Mesendoderm (in vitro differentiated cells): ENCODE results near the gene ADARB2.

ENCODE experiments used
- DNase-seq: peaks from one replicate; pipeline ENCODE4 v3.0.0; 2013
- H2AK5ac ChIP-seq: 2 replicates; pipeline ENCODE4 v1.6.1; 2013; ENCODE audit warnings: low read length, inconsistent platforms
- H2BK120ac ChIP-seq: 2 replicates; pipeline ENCODE4 v1.6.1; 2013; ENCODE audit warnings: low read depth, mild to moderate bottlenecking, low read length, moderate library complexity, mixed read lengths
- H2BK15ac ChIP-seq: replicated peaks from 2 replicates; pipeline ENCODE4 v1.6.1; 2013; ENCODE audit warnings: low read depth, mild to moderate bottlenecking, moderate library complexity
- H2BK5ac ChIP-seq: 2 replicates; pipeline ENCODE4 v1.6.1; 2013; ENCODE audit warnings: low read length, inconsistent platforms
- H3K18ac ChIP-seq: 2 replicates; pipeline ENCODE4 v1.6.1; 2013; ENCODE audit warnings: mild to moderate bottlenecking, low read length, mixed read lengths
- H3K23ac ChIP-seq: one replicate; pipeline ENCODE4 v1.6.1; 2013; ENCODE audit warnings: low read length
- H3K27ac ChIP-seq: 2 replicates; pipeline ENCODE4 v1.5.1; 2013; ENCODE audit warnings: low read depth, mild to moderate bottlenecking, inconsistent platforms, low read length, moderate library complexity
- H3K27me3 ChIP-seq: 2 replicates; pipeline ENCODE4 v1.6.1; 2013; ENCODE audit warnings: low read length, control low read depth, mild to moderate bottlenecking, inconsistent platforms; ENCODE audit not compliant: insufficient read depth, poor library complexity
- H3K36me3 ChIP-seq: 2 replicates; pipeline ENCODE4 v1.6.1; 2013; ENCODE audit warnings: low read length, inconsistent platforms; ENCODE audit not compliant: control insufficient read depth, insufficient read depth
- H3K4ac ChIP-seq: one replicate; pipeline ENCODE4 v1.6.1; 2013; ENCODE audit warnings: low read depth, mild to moderate bottlenecking, low read length, moderate library complexity
- H3K4me1 ChIP-seq: 2 replicates; pipeline ENCODE4 v1.6.1; 2013; ENCODE audit warnings: low read depth, low read length, inconsistent platforms; ENCODE audit not compliant: control insufficient read depth
- H3K4me2 ChIP-seq: 2 replicates; pipeline ENCODE4 v1.6.1; 2013; ENCODE audit warnings: low read length
- H3K4me3 ChIP-seq: 2 replicates; pipeline ENCODE4 v1.5.1; 2013; ENCODE audit warnings: mild to moderate bottlenecking, low read length
- H3K56ac ChIP-seq: one replicate; pipeline ENCODE4 v1.6.1; 2013; ENCODE audit warnings: low read length
- H3K79me1 ChIP-seq: 2 replicates; pipeline ENCODE4 v1.6.1; 2013; ENCODE audit warnings: low read length, inconsistent platforms
- H3K79me2 ChIP-seq: 2 replicates; pipeline ENCODE4 v1.6.1; 2013; ENCODE audit warnings: mild to moderate bottlenecking, low read length; ENCODE audit not compliant: control insufficient read depth, insufficient read depth
- H3K9ac ChIP-seq: 2 replicates; pipeline ENCODE4 v1.6.1; 2013; ENCODE audit warnings: low read length, inconsistent platforms
- H4K5ac ChIP-seq: one replicate; pipeline ENCODE4 v1.6.1; 2013; ENCODE audit warnings: low read length
- H4K8ac ChIP-seq: one replicate; pipeline ENCODE4 v1.6.1; 2013; ENCODE audit warnings: low read depth, mild to moderate bottlenecking, control low read depth, low read length, moderate library complexity
- WGBS: extraction: QIAGEN DNeasy Blood & Tissue Kit; methylation state at CpG from one replicate; pipeline ENCODE4 v1.1.7; 2013; ENCODE audit warnings: low lambda C conversion rate, missing lambda C conversion rate; ENCODE audit not compliant: insufficient coverage; ENCODE audit errors: extremely low coverage; 5-methylcytosine and 5-hydroxymethylcytosine counted together

ADARB2 gene

DNA sequence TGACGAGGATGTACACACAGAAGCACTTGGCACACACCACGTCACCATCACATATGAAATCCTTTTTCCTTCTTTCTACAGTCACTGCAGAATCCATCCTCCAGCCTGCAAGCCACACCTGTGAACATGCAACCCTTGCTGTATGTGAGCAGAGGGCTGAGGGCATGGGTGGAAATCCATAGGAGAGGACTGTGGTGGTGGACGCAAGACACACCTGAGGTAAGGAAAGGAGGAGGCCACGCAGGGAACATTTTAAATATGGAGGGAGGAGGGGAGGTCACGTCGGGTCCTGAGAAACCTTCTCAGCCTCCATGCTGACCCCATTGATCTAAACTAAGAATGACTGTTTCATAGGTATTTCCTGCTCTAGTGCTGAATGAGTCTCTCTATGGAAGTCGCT is 28.6 kb downstream of the ADARB2 start:
- H4K5ac ChIP-seq, result no peak overlapping the region
- no peaks in the 10 kb centered on the region for H3K79me1 ChIP-seq
- no peaks in the 10 kb centered on the region for H3K4me1 ChIP-seq
- H4K8ac ChIP-seq, result no peak overlapping the region
- DNase-seq, result no peak
- no peak overlapping the region for H3K18ac ChIP-seq
- H3K27ac ChIP-seq, result no peak overlapping the region
- no peak overlapping the region for H3K23ac ChIP-seq
- H3K9ac ChIP-seq, result no peak overlapping the region
- no peaks in the 10 kb centered on the region for H3K79me2 ChIP-seq
- no peak overlapping the region for H2BK5ac ChIP-seq
- no peak overlapping the region for H2AK5ac ChIP-seq
- no peak overlapping the region for H3K4me3 ChIP-seq
- H3K27me3 ChIP-seq, result no peaks in the 10 kb centered on the region
- no peak overlapping the region for H3K4me2 ChIP-seq
- no peak overlapping the region for H2BK120ac ChIP-seq
- no CpG with 5 or more reads among the region's 7 CpGs for WGBS
- H3K36me3 ChIP-seq, result no peaks in the 10 kb centered on the region
- H2BK15ac ChIP-seq, result no peak overlapping the region
- H3K4ac ChIP-seq, result no peak overlapping the region
- H3K56ac ChIP-seq, result no peak overlapping the region

DNA sequence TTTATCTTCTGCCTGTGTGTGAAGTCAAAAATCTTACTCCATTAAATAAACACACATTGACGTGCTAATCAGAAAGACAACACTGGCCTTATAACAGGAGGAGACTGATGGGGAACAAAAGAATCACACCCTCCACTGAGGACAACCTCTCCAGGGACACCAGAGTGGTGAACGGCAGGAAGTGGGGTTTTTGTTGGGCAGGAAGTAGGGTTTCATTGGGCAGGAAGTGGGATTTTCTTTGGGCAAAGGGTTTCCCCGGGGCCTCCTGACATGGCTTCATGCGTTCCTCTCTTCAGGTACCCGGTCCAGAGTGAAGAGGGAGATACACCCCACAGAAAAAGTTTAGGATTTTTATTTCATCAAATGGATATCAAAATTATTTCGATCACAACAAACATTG is 30.6 kb downstream of the ADARB2 start:
- H3K4me1 ChIP-seq, result no peaks in the 10 kb centered on the region
- WGBS, result no CpG with 5 or more reads among the region's 6 CpGs
- no peak overlapping the region for H2AK5ac ChIP-seq
- no peak overlapping the region for H4K5ac ChIP-seq
- no peak overlapping the region for H3K9ac ChIP-seq
- no peaks in the 10 kb centered on the region for H3K36me3 ChIP-seq
- no peaks in the 10 kb centered on the region for H3K79me1 ChIP-seq
- no peak overlapping the region for H3K18ac ChIP-seq
- no peak overlapping the region for H3K4me3 ChIP-seq
- no peak overlapping the region for H3K56ac ChIP-seq
- H3K4me2 ChIP-seq, result no peak overlapping the region
- H4K8ac ChIP-seq, result no peak overlapping the region
- no peak overlapping the region for H2BK15ac ChIP-seq
- no peak overlapping the region for H3K4ac ChIP-seq
- no peaks in the 10 kb centered on the region for H3K27me3 ChIP-seq
- no peak overlapping the region for H3K23ac ChIP-seq
- no peak overlapping the region for H2BK5ac ChIP-seq
- H3K27ac ChIP-seq, result no peak overlapping the region
- DNase-seq, result no peak
- H2BK120ac ChIP-seq, result no peak overlapping the region
- H3K79me2 ChIP-seq, result no peaks in the 10 kb centered on the region

DNA sequence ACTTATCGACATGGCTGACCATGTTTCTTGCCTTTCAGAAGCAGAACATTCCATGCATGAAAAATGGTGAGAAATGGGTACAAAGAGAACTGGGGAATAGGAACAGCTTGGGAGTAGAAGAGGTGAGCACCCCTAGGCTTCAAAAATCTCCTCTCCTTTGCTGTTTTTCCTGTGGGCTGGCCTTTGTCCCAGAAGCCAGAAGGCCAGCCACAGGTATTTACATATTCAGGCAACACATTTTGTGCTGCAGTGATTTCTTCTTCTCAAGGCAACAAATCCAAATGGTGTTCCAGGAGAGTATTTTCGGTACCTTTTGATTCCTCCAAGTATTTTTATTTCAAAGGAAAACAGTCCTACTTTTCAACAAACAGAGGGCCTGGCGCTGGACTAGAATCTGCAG is 31.1 kb downstream of the ADARB2 start:
- no peak for DNase-seq
- Histone ChIP-seq H3K18ac (no peak overlapping the region), H3K4me1 (no peaks in the 10 kb centered on the region), H3K79me1 (no peaks in the 10 kb centered on the region), H3K36me3 (no peaks in the 10 kb centered on the region), H3K4me3 (no peak overlapping the region), H3K9ac (no peak overlapping the region), H3K79me2 (no peaks in the 10 kb centered on the region), H2AK5ac (no peak overlapping the region), H3K4me2 (no peak overlapping the region), H3K27me3 (no peaks in the 10 kb centered on the region), H4K5ac (no peak overlapping the region), H2BK120ac (no peak overlapping the region), H3K23ac (no peak overlapping the region), H4K8ac (no peak overlapping the region), H3K56ac (no peak overlapping the region), H2BK15ac (no peak overlapping the region), H2BK5ac (no peak overlapping the region), H3K27ac (no peak overlapping the region), H3K4ac (no peak overlapping the region)
- WGBS, result no CpG with 5 or more reads among the region's 3 CpGs

DNA sequence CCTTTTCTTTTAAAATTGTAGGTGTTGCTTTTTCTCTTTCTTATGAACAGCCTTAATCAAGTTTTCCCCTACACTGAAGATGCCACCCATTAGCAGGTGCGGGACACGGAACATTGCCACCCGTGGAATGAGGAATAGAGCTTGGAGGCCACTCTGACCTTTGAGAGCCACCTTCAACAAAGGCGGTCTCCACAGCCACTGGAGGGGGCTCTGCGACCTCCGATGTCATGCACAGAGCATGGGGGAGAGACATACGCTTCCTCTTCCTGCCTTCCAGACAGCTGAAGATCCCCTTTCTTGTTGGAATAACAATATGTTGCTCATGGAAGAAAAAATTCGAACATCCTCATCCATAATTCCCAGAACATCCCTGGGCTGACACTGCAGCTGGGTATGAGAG is 39.1 kb downstream of the ADARB2 start:
- H2BK15ac ChIP-seq, result no peak overlapping the region
- no peak overlapping the region for H3K4me2 ChIP-seq
- H4K8ac ChIP-seq, result no peak overlapping the region
- no peak overlapping the region for H3K9ac ChIP-seq
- no peak overlapping the region for H3K4me3 ChIP-seq
- H4K5ac ChIP-seq, result no peak overlapping the region
- no peak overlapping the region for H2BK5ac ChIP-seq
- DNase-seq, result peak; percentile 30
- H3K36me3 ChIP-seq, result no peaks in the 10 kb centered on the region
- H2BK120ac ChIP-seq, result no peak overlapping the region
- no peaks in the 10 kb centered on the region for H3K27me3 ChIP-seq
- no peak overlapping the region for H3K27ac ChIP-seq
- H3K79me1 ChIP-seq, result no peaks in the 10 kb centered on the region
- H3K4ac ChIP-seq, result no peak overlapping the region
- H3K79me2 ChIP-seq, result no peaks in the 10 kb centered on the region
- H2AK5ac ChIP-seq, result no peak overlapping the region
- H3K56ac ChIP-seq, result no peak overlapping the region
- no peak overlapping the region for H3K18ac ChIP-seq
- H3K4me1 ChIP-seq, result no peaks in the 10 kb centered on the region
- no peak overlapping the region for H3K23ac ChIP-seq
- no CpG with 5 or more reads among the region's 8 CpGs for WGBS

DNA sequence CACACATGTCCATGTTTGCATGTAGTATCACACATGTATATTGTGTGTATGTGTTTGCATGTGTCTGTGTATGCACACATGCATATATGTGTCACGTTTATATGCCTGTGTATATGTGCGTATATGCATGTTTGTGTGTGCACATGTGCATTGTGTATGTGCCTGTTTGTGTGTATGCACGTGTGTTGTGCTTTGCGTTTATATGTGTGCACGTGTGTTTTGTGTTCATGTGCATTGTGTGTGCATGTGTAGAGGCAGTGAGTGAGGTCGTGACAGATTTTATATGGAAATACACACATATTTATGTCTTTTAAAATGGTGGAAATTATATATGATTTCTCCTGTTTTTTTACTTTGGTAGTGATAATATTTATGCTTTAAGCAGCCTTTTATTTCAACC is 41.2 kb downstream of the ADARB2 start:
- Histone ChIP-seq H3K4me2 (no peak overlapping the region), H3K27me3 (no peaks in the 10 kb centered on the region), H3K18ac (no peak overlapping the region), H3K9ac (no peak overlapping the region), H3K56ac (no peak overlapping the region), H3K27ac (no peak overlapping the region), H3K4me1 (no peaks in the 10 kb centered on the region), H4K5ac (no peak overlapping the region), H4K8ac (no peak overlapping the region), H3K4ac (no peak overlapping the region), H2BK120ac (no peak overlapping the region), H3K79me1 (no peaks in the 10 kb centered on the region), H3K4me3 (no peak overlapping the region), H2AK5ac (no peak overlapping the region), H2BK5ac (no peak overlapping the region), H2BK15ac (no peak overlapping the region), H3K36me3 (no peaks in the 10 kb centered on the region), H3K23ac (no peak overlapping the region), H3K79me2 (no peaks in the 10 kb centered on the region)
- no CpG with 5 or more reads among the region's 6 CpGs for WGBS
- DNase-seq, result no peak

DNA sequence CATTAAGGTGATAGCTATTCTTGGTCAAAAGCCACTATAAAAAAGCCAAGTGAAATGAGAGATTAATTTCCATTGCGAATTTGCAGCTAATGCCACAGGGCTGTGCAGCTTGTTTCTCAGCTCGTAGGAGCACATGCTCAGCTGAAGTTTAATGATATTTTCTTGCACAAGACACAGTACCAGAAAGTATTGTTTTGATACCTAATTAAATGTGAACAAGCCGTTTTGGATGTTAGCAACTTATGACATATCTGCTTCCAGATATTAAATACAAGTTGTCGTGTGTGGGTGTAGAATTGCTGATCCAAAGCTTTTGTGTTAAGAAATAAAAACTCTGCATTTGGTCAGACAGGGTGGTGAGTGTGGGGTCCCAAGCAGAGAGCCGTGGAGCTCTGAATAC is 47.2 kb downstream of the ADARB2 start:
- H2BK5ac ChIP-seq, result no peak overlapping the region
- H3K23ac ChIP-seq, result no peak overlapping the region
- H3K4me1 ChIP-seq, result no peaks in the 10 kb centered on the region
- no peak overlapping the region for H3K56ac ChIP-seq
- no peak overlapping the region for H3K18ac ChIP-seq
- H3K4ac ChIP-seq, result no peak overlapping the region
- DNase-seq, result no peak
- H3K27me3 ChIP-seq, result no peaks in the 10 kb centered on the region
- no peak overlapping the region for H3K4me3 ChIP-seq
- no peak overlapping the region for H3K9ac ChIP-seq
- no peak overlapping the region for H2BK15ac ChIP-seq
- no peaks in the 10 kb centered on the region for H3K79me1 ChIP-seq
- H4K5ac ChIP-seq, result no peak overlapping the region
- no peak overlapping the region for H2BK120ac ChIP-seq
- WGBS, result no CpG with 5 or more reads among the region's 5 CpGs
- H3K27ac ChIP-seq, result no peak overlapping the region
- H3K36me3 ChIP-seq, result no peaks in the 10 kb centered on the region
- no peak overlapping the region for H2AK5ac ChIP-seq
- H3K4me2 ChIP-seq, result no peak overlapping the region
- H4K8ac ChIP-seq, result no peak overlapping the region
- H3K79me2 ChIP-seq, result no peaks in the 10 kb centered on the region
